GM12878 (cell line): ENCODE results near the gene CILP. TPM values are rescaled to one million over a fixed set of nuclear protein-coding genes. Genes with fewer than 3 reads are reported as not detected.

Experiments used
- ATAC-seq: fragments of 200-7000 bp; cut with Tn5 transposase; 3 replicates; pipeline ENCODE4 v1.9.1; 2020; ENCODE audit warnings: mild to moderate bottlenecking, moderate library complexity
- BruUV-seq: library from RNA; stranded (reverse); fragments of 400-500 nt; replicated peaks from 2 replicates; lab custom pipeline; 2021; lab: Mats Ljungman, UMichigan
- CTCF ChIA-PET: fragments of 300-600 bp; sonication (Branson Sonifier 250); formaldehyde crosslinking; extraction: SDS; loops from one replicate; lab custom pipeline; 2021; ENCODE audit warnings: inconsistent platforms; lab: Yijun Ruan, JAX
- POLR2A ChIA-PET: fragments of 350-600 bp; formaldehyde crosslinking; extraction: SDS; loops from one replicate; lab custom pipeline; 2021; ENCODE audit warnings: inconsistent platforms; lab: Charles Lee
- RAD21 ChIA-PET: fragments of 300-600 bp; sonication (Branson Sonifier 250); formaldehyde crosslinking; loops from one replicate; lab custom pipeline; 2023; ENCODE audit warnings: antibody characterized with exemption; ENCODE audit not compliant: unreplicated experiment; lab: Charles Lee
- SMC1A ChIA-PET: fragments of 300-600 bp; sonication (Branson Sonifier 250); formaldehyde crosslinking; loops from one replicate; lab custom pipeline; 2023; ENCODE audit not compliant: unreplicated experiment, uncharacterized antibody; lab: Charles Lee
- DNase-seq: peaks from one replicate; pipeline ENCODE4 v3.0.0-alpha.2; 2011; ENCODE audit warnings: low read depth, low spot score
- FAIRE-seq: peaks from 3 replicates; lab custom pipeline; 2011; peaks lifted over from hg19 to GRCh38; lab: Jason Lieb, UNC
- H2AFZ ChIP-seq: 2 replicates; pipeline ENCODE4 v1.6.0; 2011; ENCODE audit warnings: low read depth, low read length, control low read depth; ENCODE audit not compliant: control insufficient read depth
- H3K27ac ChIP-seq: 2 replicates; pipeline ENCODE4 v1.5.1; 2011; ENCODE audit warnings: control low read depth; ENCODE audit not compliant: control insufficient read depth, insufficient read depth
- H3K27me3 ChIP-seq, 2 experiments: replicated peaks in 1 of 2; 2 replicates each; pipeline versions ENCODE4 v1.6.0 to v1.6.1; 2011; ENCODE audit warnings: low read length in 1 of 2; ENCODE audit not compliant: control insufficient read depth in 2 of 2, insufficient read depth in 2 of 2
- H3K36me3 ChIP-seq, 2 experiments: 2 replicates each; pipeline ENCODE4 v1.5.1; 2011; ENCODE audit warnings: low read length in 1 of 2; ENCODE audit not compliant: control insufficient read depth in 2 of 2, insufficient read depth in 2 of 2
- H3K4me1 ChIP-seq: 2 replicates; pipeline ENCODE4 v1.6.1; 2011; ENCODE audit warnings: mild to moderate bottlenecking, low read length, moderate library complexity, mixed read lengths; ENCODE audit not compliant: control insufficient read depth, insufficient read depth
- H3K4me2 ChIP-seq: 2 replicates; pipeline ENCODE4 v1.6.0; 2011; ENCODE audit warnings: control low read depth; ENCODE audit not compliant: control insufficient read depth, insufficient read depth
- H3K4me3 ChIP-seq: fragments of 200-600 bp; sonication (generic); 2 replicates; pipeline ENCODE4 v1.5.1; 2016
- H3K79me2 ChIP-seq: 2 replicates; pipeline ENCODE4 v1.6.0; 2011; ENCODE audit warnings: low read length; ENCODE audit not compliant: control insufficient read depth, insufficient read depth
- H3K9ac ChIP-seq: 2 replicates; pipeline ENCODE4 v1.8.0; 2011; ENCODE audit warnings: low read length, control low read depth, mixed read lengths; ENCODE audit not compliant: control insufficient read depth, insufficient read depth
- H3K9me3 ChIP-seq: replicated peaks from 3 replicates; pipeline ENCODE4 v1.5.1; 2011; ENCODE audit warnings: mild to moderate bottlenecking, low read length; ENCODE audit not compliant: control insufficient read depth, insufficient read depth
- H4K20me1 ChIP-seq: 2 replicates; pipeline ENCODE4 v1.6.0; 2011; ENCODE audit not compliant: control insufficient read depth, insufficient read depth
- EED ChIP-seq: sonication (generic); IDR thresholded peaks from 2 replicates; pipeline ENCODE4 v1.6.1; 2016; ENCODE audit warnings: antibody characterized with exemption, low read depth
- HCFC1 ChIP-seq: fragments of 150-350 bp; IDR thresholded peaks from 2 replicates; pipeline ENCODE4 v1.6.1; 2014; ENCODE audit warnings: low read length
- KLF5 ChIP-seq: fragments of 450-650 bp; IDR thresholded peaks from 2 replicates; pipeline ENCODE4 v1.6.1; 2014; ENCODE audit warnings: mild to moderate bottlenecking; ENCODE audit not compliant: partially characterized antibody
- MYC ChIP-seq: IDR thresholded peaks from 2 replicates; pipeline ENCODE4 v1.6.1; 2011; ENCODE audit warnings: mild to moderate bottlenecking, low read length, moderate library complexity, inconsistent platforms; ENCODE audit not compliant: insufficient read depth, insufficient replicate concordance, insufficient read length, severe bottlenecking
- NRF1 ChIP-seq: conservative IDR thresholded peaks from 2 replicates; pipeline ENCODE4 v1.6.1; 2011; ENCODE audit warnings: mild to moderate bottlenecking, low read depth, low read length, improper control_type of control experiment
- SREBF1 ChIP-seq: IDR thresholded peaks from 2 replicates; pipeline ENCODE4 v1.6.1; 2012; ENCODE audit warnings: mild to moderate bottlenecking, low read length
- SUZ12 ChIP-seq: fragments of 200-600 bp; sonication (generic); IDR thresholded peaks from one replicate; pipeline ENCODE4 v1.6.1; 2018; ENCODE audit warnings: antibody characterized with exemption, mild to moderate bottlenecking; ENCODE audit not compliant: unreplicated experiment
- YBX1 ChIP-seq: fragments of 450-650 bp; IDR thresholded peaks from 2 replicates; pipeline ENCODE4 v1.6.1; 2016; ENCODE audit warnings: antibody characterized with exemption
- ZBED1 ChIP-seq: IDR thresholded peaks from 2 replicates; pipeline ENCODE4 v1.6.1; 2016; ENCODE audit warnings: borderline replicate concordance
- WGBS: methylation state at CpG from one replicate; pipeline ENCODE4 v1.1.6; 2016; ENCODE audit warnings: low lambda C conversion rate; ENCODE audit not compliant: insufficient replicate concordance, insufficient coverage; ENCODE audit errors: missing lambda C conversion rate; 5-methylcytosine and 5-hydroxymethylcytosine counted together
- in situ Hi-C: fragments of 300-500 bp; cut with MboI; formaldehyde crosslinking; loops from 9 replicates; pipeline ENCODE4 v1.14.3; 2018; ENCODE audit warnings: mixed read lengths
- intact Hi-C: fragments of 100-400 bp; cut with micrococcal nuclease; formaldehyde crosslinking; loops from one replicate; pipeline ENCODE4 v1.14.2; 2022; ENCODE audit not compliant: unreplicated experiment
- polyA plus RNA-seq, 11 experiments: library from polyadenylated mRNA; depleted of rRNA in 4 of 11; unstranded in 6 of 11; stranded (reverse) in 5 of 11; fragments of >200 nt; fragmentation: Nextera tagmentation in 4 of 11; fragmentation: Illumina TruSeq in 1 of 11; extraction: Ambion mirVana in 4 of 11; extraction: Trizol in 1 of 11; gene quantifications; 1 replicate in 1 of 11; 2 replicates in 10 of 11; pipeline versions ENCODE4 v1.2.1 to v1.2.3, GENCODE V29; 2011 to 2016; ENCODE audit warnings: inconsistent platforms in 2 of 11, missing spikeins in 2 of 11, low read depth in 1 of 11
- total RNA-seq, 4 experiments: library from RNA; depleted of rRNA in 3 of 4; stranded (reverse); fragments of >200 nt in 3 of 4; fragmentation: Illumina TruSeq in 1 of 4; extraction: Trizol in 1 of 4; gene quantifications; 2 replicates each; pipeline versions ENCODE4 v1.2.1 to v1.2.3, GENCODE V29; 2013 to 2021
- TF ChIP-seq, protein P1 (sequence below): IDR thresholded peaks from 2 replicates; pipeline ENCODE4 v1.6.1; 2011; ENCODE audit warnings: low read depth, low read length, improper control_type of control experiment, borderline replicate concordance

CILP gene
- total and polyA plus RNA-seq, 10 of the 15 experiments (the other 5 are each of a cell fraction or from before 2014, with no cell fraction given): 0.03 to 0.06 (median 0.04) TPM; not detected in 4

DNA sequence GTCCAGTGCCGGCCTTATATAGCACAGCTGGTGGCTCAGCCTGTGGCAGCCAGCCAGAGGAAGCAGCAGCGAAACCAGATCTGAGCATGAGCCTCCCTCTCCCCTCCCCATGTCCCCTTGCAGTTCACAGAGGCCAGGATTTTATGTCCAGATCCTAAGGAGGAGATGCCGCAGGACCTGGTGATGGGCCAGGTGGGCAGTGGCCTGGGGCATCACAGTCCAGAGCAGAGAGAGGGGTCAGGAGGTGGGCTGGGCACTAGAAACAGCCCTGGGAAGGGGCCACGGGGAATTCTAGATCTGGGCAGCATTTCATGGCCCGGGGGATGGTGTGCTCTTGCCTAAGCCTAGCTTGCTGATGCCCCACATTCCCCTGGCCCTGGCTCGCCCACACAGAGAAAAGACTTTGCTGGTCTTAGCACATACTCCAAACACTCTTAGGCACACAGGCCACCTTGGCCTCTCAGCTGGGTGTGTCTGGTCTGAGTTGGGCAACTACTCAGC is 259 bp upstream of the CILP start (continued):
- TF ChIP-seq YBX1 (no peak), ZBED1 (no peak), KLF5 (no peak), HCFC1 (no peak), SREBF1 (no peak), EED (no peak), MYC (no peak)

DNA sequence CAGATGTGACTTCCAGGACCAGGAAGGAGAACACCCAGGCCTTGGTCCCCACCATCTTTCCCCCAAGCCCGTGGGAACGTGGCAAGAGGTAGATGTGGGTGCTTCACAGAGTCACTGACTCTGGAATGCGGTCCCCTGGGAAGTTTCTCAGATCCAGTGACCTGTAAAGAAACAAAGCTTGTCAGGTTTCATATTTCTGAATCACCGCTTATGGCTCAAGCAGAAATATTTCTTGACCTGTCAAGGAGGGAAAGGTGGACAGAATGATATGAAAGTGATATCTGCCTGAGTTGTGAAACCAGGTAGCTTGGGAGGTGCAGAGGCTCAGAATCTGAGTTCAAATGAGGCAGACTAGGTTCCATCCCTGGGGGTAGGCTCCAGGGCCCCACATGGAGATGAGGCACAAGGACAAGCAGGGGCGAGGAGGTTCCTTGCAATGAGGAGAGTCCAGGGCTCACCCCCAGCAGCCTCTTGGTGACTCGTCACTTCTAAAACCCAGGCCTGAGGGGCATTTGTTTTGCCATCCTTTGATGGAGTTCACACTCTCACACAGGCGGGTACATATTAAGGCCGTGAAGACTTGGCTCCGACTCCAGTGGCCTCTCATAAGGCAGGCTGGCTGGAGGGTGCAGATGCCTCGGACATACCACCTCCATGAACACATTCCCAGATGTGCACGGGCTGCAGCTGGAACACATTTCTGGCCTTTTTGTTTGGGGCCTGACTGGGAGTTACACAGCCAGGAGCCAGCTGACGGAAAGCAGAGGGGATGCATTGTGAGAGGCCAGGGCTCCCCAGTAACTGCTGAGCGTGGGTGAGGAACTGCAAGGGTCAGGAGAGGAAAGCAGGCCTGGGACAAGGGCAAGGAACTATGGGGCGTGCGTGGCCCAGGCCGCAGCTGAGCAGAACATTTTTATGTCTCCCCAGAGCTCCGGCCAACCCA is 1.3 kb downstream of the CILP start:
- Histone ChIP-seq H3K79me2 (no peaks in the 10 kb centered on the region), H3K9ac (no peak overlapping the region)
- CTCF ChIA-PET: interaction anchor here (1.2 to 1.3 kb wide), 2 partner anchors 10 to 90 kb away, joined by 3 to 4 read pairs; no protein-coding TSS in a partner anchor
- TF ChIP-seq, protein P1, sequence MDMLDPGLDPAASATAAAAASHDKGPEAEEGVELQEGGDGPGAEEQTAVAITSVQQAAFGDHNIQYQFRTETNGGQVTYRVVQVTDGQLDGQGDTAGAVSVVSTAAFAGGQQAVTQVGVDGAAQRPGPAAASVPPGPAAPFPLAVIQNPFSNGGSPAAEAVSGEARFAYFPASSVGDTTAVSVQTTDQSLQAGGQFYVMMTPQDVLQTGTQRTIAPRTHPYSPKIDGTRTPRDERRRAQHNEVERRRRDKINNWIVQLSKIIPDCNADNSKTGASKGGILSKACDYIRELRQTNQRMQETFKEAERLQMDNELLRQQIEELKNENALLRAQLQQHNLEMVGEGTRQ: no peak
- TF ChIP-seq SUZ12 (no peak), NRF1 (no peak)
- TF ChIP-seq, all 136 proteins: peak for 0
- H3K4me1 ChIP-seq: no peaks in the 10 kb centered on the region
- no TSS peak for BruUV-seq
- H3K4me2 ChIP-seq: no peak overlapping the region
- H3K36me3 ChIP-seq: no peaks in the 10 kb centered on the region
- POLR2A ChIA-PET: no interaction called here
- intact Hi-C loops: no loop called here
- no peak overlapping the region for H2AFZ ChIP-seq
- no peak overlapping the region for H3K27ac ChIP-seq
- no peaks in the 10 kb centered on the region for H3K9me3 ChIP-seq
- no peaks in the 10 kb centered on the region for H4K20me1 ChIP-seq
- SMC1A ChIA-PET: interaction anchor here (0.9 to 1.3 kb wide), 2 partner anchors 25 to 59 kb away, joined by 3 to 4 read pairs; partner anchors contain the start of gene CLPX
- RAD21 ChIA-PET: no interaction called here
- DNase-seq (no peak), ATAC-seq (no peak), FAIRE-seq (no peak)
- in situ Hi-C loops: no loop called here
- H3K4me3 ChIP-seq: no peak overlapping the region
- 43% methylated on average over 17 of the region's 17 CpGs for WGBS
- H3K27me3 ChIP-seq: no peaks in the 10 kb centered on the region
